Stimulated activated CD8-positive, alpha-beta memory T cell treated with anti-CD3 and anti-CD28 coated beads, Interleukin-15, amount 100 ng/mL, for 24 hours (primary cell): ENCODE data around the gene PRDM15.

Experiments
- DNase-seq: peaks from one replicate; pipeline ENCODE4 v3.0.0-alpha.2; 2020; ENCODE audit warnings: low read depth

Gene PRDM15

DNA sequence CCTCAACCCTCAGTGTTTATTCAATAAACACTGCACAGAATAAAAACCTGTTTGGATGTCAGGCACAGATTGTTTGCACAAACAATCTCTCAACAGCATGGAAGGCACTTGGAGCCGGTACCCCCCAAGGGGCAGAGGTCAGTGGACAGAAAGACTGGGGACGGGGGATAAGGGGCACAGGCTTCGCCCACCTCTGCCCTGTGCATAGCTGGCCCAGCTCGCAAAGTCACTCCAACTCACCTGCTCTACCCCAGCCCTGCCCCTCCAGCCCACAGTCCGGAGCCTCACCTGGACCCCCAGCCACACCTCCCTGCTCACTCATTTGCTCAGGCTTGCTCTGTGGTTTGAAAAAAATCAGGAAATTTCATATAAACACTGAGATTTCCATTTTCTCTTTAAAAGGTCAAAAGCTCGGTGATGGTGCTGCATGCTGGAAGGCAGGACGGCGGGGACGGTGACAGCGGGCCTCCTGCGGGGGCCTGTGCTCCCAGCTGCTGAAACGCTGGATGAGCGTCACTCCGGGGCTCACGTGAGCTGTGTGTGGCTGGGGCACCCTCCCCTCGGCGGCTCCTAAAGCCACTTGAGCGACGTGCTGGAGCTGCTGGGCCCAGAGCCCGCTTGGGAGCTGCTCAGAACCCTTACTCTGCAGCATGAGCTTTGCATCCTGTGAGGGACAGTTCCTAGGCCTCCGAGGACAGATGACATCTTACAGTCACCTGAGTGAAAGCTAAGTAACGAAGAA is 54.5 kb downstream of the PRDM15 start:
- no peak for DNase-seq

DNA sequence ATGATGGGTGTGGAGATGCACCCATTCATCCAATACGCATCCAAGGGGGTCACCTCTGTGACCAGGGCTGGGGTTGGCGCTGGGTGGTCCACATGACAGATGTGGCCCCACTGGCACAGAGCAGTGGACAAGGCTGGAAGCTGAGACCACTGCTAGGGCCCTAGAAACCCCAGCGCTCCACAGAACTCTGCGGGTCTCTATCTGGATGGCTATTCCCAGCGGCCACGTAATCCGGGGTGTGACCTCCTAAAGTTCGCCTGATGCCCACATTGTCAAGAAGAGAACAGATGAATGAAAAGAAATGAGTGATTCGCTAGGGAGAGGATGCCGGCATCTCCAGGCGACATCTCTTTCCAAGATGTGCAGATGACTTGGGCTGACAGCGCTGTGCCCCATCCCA is 55.2 kb downstream of the PRDM15 start:
- no peak for DNase-seq

- DNase-seq, result no peak
Observed at GRCh38 chr21:41823166-41823565, 56.0 kb downstream of the PRDM15 start.

GRCh38 chr21:41821756-41822431 is 57.2 kb downstream of the PRDM15 start:
- DNase-seq, result no peak

DNA sequence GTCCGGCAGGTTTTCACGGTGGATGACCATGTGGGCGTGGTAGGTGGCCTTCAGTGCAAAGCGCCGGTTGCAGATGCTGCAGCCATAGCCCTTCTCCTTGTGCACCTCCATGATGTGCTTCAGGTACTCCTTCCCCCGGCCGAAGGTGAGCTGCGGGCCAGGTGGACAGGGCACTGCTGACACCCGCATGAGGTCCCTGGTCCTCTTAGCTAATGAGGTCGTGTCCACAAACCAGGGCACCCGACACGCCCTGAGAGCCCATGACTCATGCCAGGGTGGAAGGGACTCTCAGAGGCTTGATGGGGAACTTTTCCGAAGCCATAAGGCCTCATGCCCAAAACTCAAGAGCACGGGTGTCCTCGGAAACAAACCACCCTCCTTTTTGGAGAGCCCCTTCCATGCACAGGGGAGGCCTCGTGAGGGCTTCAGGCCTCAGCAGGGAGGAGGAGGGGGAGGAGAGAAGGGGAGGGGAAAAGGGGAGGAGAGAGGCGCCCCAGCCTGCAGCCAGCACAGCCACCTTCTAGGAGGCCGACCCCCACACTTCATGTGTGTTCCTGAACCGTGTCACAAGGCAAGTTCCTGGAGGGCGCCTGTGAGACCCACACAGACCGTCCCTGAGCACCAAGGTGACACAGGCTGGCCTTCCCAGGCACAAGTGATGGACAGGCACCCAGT is 57.9 kb downstream of the PRDM15 start:
- DNase-seq, result no peak

DNA sequence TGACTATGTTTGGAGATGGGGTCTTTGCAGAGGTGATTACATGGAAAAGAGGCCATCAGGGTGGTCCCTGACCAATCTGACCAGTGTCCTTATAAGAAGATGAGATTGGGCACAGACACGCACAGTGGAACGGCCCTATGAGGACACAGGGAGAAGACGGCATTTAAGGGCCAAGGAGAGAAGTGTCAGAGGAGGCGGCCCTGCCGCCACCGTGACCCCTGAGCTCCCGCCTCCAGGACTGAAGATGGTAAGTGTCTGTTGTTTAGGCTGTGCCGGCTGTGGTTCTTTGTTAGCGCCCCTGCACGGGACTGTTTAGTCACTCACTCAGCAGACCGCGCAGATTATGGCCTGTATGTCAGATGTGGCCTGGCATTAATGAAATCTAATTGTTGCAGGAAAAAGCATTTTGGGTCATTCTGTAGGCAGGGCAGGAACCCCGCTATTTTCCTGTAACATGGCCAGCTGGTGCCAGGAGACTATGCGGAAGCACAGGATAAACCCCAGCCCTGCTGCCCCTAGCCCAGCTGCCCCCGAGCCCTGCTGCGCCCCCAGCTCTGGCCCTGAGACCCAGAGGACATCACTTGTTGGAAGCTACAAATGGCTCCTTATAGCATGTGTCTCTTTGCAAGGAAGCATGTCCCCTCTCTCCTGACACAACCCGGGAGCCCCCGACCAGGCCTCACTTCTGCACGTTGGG is 58.6 kb downstream of the PRDM15 start:
- no peak for DNase-seq

- DNase-seq, result no peak
Observed at GRCh38 chr21:41819856-41820281, 59.3 kb downstream of the PRDM15 start.

GRCh38 chr21:41819236-41819855 is 59.8 kb downstream of the PRDM15 start:
- no peak for DNase-seq

GRCh38 chr21:41817877-41818855 is 61.0 kb downstream of the PRDM15 start:
- DNase-seq, result no peak

DNA sequence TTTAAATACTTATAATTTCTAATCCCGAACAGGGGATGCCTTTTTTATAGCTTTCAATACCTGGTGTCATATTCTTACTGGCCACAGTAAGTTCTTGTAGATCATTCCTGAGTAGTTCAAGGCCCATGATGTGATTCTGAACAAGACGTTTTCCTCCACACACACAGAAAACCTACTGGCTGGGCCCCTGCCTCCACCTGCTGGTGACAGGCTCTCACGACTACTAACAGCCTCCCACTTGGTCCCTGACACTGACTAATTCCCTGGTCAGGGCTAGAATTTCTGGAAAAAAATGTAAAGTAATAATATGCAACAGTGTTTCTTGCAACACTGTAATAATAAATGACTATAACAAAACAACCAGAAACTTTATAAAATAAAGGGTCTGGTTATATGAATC is 61.9 kb downstream of the PRDM15 start:
- no peak for DNase-seq

GRCh38 chr21:41816583-41817165 is 62.5 kb downstream of the PRDM15 start:
- peak; percentile 8 for DNase-seq

DNA sequence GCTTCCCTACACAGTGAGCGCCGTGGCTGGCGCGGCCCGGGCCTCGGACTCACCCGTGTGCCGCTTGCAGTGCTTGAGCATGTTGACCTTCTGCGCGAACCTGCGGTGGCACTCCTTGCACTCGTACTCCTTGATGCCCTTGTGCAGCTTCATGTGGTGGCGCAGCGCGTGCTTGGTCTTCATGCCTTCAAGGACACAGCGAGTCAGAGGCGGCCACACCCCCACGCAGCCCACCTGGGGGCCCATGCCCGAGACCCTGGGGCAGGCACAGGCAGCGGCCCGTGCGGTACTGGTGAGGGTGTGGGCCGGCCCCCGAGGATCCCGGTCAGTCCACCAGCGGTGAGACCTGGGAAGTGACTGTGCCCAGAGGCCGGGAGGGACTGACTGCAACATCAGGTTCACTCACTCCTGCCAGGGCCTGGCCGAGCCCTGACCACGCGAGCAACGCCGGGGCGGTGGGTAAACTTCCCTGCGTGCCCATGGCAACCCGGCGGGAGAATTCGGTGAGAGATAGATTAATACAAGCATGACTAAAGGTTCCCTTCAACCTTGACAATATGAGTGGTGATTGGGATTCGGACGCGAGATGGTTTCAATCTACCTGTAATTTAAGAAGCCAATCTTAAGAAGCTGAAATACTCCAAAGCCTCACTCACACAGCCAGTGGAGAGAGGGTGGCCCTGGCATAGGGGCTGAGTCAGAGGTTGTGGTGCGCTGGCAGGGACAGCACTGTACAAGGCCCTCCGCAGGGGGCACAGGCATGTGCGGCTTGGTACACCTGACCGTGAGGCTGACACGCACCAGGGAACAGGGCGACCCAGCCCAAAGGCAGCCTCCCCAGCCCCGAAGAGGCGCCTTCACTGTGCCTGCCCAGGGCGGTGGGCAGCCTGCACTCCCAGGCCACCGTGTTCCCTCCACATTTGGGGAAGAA is 63.2 kb downstream of the PRDM15 start:
- no peak for DNase-seq

DNA sequence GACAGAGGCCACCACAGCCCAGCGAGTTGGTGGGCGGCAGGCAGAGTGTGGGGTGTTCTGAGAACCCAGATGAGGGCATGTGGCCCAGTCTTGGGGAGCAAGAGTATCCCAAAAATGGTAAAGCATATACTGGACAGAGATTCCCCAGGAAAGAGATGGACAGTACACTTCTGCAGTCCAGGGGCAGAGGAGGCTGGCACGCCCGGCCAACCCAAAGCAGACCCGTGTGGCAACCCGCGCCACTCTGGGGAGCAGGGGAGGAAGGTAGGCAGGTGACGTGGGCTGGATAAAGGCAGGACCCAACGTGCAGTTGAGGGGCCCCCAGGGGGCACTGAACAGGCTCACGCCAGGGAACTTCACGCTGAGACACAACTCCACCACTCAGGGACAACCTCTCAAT is 65.9 kb downstream of the PRDM15 start:
- no peak for DNase-seq

GRCh38 chr21:41812679-41813078 is 66.5 kb downstream of the PRDM15 start:
- no peak for DNase-seq

DNA sequence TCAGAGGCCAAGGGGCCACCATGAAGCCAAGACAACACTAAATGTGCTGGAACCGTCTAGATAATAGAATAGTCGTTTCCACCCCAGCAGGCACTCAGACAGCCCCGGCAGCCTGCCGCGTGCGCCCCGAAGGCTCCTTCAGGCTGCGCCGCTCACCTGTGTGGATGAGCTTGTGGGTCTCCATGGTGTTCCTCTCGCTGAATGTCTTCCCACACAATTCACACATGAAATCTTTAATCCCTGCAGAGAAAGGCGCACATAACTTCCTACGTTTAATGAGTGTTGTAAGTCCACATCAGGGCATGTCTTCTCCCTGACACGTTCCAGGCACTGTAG is 68.6 kb downstream of the PRDM15 start:
- no peak for DNase-seq

DNA sequence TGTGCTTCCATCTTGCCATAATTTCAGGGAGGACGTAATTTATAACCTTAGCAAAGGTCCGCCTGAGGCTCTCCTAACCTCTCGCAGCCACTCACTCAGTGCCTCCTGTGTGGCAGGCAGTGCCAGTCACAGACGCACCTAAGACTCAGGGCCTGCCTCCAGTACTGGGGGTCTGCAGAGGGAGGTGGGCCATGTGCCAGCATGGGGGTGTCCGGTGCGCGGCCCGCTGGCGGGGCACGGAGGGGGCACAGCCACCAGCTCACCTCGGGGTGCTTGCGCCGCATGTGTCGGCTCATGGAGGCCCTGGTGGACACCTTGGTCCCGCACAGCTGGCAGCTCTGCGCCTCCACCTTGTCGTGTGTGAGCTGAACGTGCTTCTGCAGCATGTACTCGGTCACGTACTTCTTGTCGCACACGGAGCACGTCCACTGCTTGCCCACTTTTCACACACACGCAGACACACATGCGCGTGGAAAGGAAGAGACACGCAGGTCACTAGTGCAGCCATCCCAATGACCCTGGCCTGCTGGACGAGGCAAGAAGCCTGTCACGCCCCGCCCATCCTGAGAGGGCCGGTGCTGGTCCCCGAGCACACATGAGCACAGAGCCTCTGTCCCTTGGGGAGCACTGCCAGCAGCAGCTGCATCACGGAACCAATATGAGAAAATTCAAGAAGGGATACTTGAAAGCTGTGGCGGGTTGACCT is 69.1 kb downstream of the PRDM15 start:
- DNase-seq, result no peak

DNA sequence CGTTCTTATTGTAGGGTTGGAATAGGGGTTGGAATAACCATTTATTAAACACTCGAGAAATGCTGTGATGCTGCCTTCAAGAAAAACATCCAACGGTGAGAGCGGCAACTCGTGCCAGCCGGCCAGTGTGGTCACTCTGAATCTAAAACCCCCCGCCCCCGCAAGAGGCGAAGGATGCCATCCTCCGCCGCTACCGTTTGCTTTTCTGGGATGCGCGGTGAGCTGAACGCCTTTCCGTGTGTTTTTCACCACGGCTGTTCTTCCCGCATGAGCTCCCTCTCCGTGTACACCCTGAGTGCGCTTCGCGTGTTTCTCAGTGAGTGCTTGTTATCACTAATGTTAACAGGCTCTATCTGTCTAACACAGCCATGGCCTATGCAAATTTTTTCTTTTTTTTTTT is 70.3 kb downstream of the PRDM15 start:
- DNase-seq, result no peak

DNA sequence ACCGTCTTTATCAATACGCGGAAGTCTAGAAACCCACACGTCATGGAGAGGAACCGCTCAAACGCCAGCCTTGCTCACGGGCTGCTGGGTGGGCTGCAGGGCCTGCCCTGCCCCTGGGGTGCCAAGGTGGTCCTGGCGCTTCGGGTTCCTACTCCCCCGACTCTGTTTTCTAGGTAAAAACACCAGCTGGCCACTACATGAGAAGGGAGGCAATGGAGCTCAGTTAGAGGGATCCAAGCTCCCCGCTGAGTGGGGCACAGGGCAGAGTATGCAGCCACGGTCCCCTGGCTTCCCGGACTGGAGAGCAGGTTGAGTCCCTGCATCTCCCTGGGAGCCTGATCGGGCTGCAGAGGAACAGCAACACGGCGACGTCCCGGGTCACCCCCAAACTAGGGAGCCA is 71.0 kb downstream of the PRDM15 start:
- no peak for DNase-seq

GRCh38 chr21:41806773-41807172 is 72.4 kb downstream of the PRDM15 start:
- DNase-seq, result no peak
